Activated CD8-positive, alpha-beta T cell treated with anti-CD3 and anti-CD28 coated beads for 36 hours (primary cell): ENCODE results near the gene IKZF3. TPM values are rescaled to one million over a fixed set of nuclear protein-coding genes. Genes with fewer than 3 reads are reported as not detected.

Experiments
- ATAC-seq: fragments of 200-7000 bp; cut with Tn5 transposase; one replicate; pipeline ENCODE4 v1.10.0; 2021; ENCODE audit warnings: mild to moderate bottlenecking, moderate library complexity
- CTCF ChIA-PET: fragments of 350-600 bp; sonication (Branson Sonifier 250); formaldehyde crosslinking; loops from one replicate; lab custom pipeline; 2021; ENCODE audit warnings: antibody characterized with exemption; lab: Charles Lee
- POLR2A ChIA-PET: fragments of 350-600 bp; sonication (Branson Sonifier 250); formaldehyde crosslinking; loops from one replicate; lab custom pipeline; 2021; ENCODE audit warnings: antibody characterized with exemption; lab: Charles Lee
- DNase-seq: peaks from one replicate; pipeline ENCODE4 v3.0.0-alpha.2; 2020
- H3K27ac Mint-ChIP-seq: one replicate; pipeline ENCODE4 v1.8.0; 2021; ENCODE audit warnings: mild to moderate bottlenecking, mixed read lengths
- H3K27me3 Mint-ChIP-seq: one replicate; pipeline ENCODE4 v1.8.0; 2021; ENCODE audit warnings: mixed read lengths
- H3K36me3 Mint-ChIP-seq: one replicate; pipeline ENCODE4 v1.8.0; 2021; ENCODE audit warnings: low read depth, mixed read lengths
- H3K4me1 Mint-ChIP-seq: one replicate; pipeline ENCODE4 v1.8.0; 2021; ENCODE audit warnings: low read depth, mixed read lengths
- H3K4me3 Mint-ChIP-seq: one replicate; pipeline ENCODE4 v1.8.0; 2021; ENCODE audit warnings: mild to moderate bottlenecking, moderate library complexity, mixed read lengths
- H3K9me3 Mint-ChIP-seq: one replicate; pipeline ENCODE4 v1.8.0; 2021; ENCODE audit warnings: mixed read lengths
- intact Hi-C: fragments of 100-400 bp; cut with micrococcal nuclease; formaldehyde crosslinking; loops from one replicate; pipeline ENCODE4 v1.10.0; 2022
- total RNA-seq, 2 experiments: library from RNA; stranded (reverse); gene quantifications; one replicate each; pipeline ENCODE4 v1.2.3, GENCODE V29; 2021
- TF ChIP-seq, protein P1 (sequence below): fragments of 200-600 bp; IDR thresholded peaks from one replicate; pipeline ENCODE4 v1.8.0; 2022; ENCODE audit warnings: antibody characterized with exemption, mild to moderate bottlenecking

Gene IKZF3
- total RNA-seq, 2 experiments from 2014 or later, result 52.1 to 52.2 TPM

- no peaks in the 10 kb centered on the region for H3K36me3 Mint-ChIP-seq
- H3K9me3 Mint-ChIP-seq, result no peaks in the 10 kb centered on the region
- H3K4me1 Mint-ChIP-seq, result peaks cover 9% of the 10 kb centered on the region
- TF ChIP-seq, protein P1, sequence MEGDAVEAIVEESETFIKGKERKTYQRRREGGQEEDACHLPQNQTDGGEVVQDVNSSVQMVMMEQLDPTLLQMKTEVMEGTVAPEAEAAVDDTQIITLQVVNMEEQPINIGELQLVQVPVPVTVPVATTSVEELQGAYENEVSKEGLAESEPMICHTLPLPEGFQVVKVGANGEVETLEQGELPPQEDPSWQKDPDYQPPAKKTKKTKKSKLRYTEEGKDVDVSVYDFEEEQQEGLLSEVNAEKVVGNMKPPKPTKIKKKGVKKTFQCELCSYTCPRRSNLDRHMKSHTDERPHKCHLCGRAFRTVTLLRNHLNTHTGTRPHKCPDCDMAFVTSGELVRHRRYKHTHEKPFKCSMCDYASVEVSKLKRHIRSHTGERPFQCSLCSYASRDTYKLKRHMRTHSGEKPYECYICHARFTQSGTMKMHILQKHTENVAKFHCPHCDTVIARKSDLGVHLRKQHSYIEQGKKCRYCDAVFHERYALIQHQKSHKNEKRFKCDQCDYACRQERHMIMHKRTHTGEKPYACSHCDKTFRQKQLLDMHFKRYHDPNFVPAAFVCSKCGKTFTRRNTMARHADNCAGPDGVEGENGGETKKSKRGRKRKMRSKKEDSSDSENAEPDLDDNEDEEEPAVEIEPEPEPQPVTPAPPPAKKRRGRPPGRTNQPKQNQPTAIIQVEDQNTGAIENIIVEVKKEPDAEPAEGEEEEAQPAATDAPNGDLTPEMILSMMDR, result no peak
- ChIA-PET CTCF (interaction anchor here (1.0 to 1.8 kb wide), 4 partner anchors 8 to 117 kb away, joined by 3 to 6 read pairs (median 3); partner anchors contain the start of gene MIEN1), POLR2A (interaction anchor here (0.7 to 3.7 kb wide), 3 partner anchors 9 to 14 kb away, joined by 4 to 13 read pairs (median 4); partner anchors contain the start of gene MIEN1)
- ATAC-seq (no peak), DNase-seq (no peak)
- H3K27me3 Mint-ChIP-seq, result peaks cover 7% of the 10 kb centered on the region
- no peak overlapping the region for H3K4me3 Mint-ChIP-seq
- intact Hi-C loops, result no loop called here
- no peak overlapping the region for H3K27ac Mint-ChIP-seq
Observed at GRCh38 chr17:39744836-39745215, 119.3 kb downstream of the IKZF3 start.

DNA sequence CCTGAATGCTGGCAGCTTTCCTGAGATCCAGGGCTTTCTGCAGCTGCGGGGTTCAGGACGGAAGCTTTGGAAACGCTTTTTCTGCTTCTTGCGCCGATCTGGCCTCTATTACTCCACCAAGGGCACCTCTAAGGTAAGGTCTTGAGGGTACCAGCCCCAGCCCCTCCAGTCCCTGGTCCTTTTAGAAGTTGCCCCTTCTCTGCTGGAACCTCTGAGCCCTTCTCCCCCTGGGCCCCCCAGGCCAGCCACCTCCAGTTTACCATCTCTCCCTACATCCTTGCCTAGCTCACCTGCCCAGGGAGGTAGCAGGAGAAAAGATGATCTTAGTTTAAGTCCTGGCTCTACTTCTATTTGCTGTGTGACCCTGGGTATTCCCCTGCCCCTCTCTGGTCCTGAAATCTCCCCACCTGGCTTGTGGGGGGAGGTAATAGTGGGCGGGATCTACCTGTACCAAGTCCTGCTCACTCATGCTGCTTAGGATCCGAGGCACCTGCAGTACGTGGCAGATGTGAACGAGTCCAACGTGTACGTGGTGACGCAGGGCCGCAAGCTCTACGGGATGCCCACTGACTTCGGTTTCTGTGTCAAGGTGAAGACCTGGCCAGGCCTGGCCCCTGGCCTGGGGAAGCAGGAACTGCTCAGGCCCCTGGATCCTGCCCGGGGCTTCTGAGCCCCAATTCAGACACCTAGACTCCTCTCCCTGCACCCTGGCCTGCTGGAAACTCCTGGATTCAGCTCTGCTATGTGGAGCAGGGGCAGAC is 119.9 kb downstream of the IKZF3 start:
- Mint-ChIP-seq H3K27me3 (peaks cover 8% of the 10 kb centered on the region), H3K4me3 (no peak overlapping the region), H3K9me3 (no peaks in the 10 kb centered on the region), H3K4me1 (peaks cover 10% of the 10 kb centered on the region), H3K27ac (no peak overlapping the region), H3K36me3 (no peaks in the 10 kb centered on the region)
- intact Hi-C loops, result no loop called here
- ChIA-PET POLR2A (interaction anchor here (0.7 to 3.7 kb wide), 3 partner anchors 9 to 14 kb away, joined by 4 to 13 read pairs (median 4); partner anchors contain the start of gene MIEN1), CTCF (interaction anchor here (0.8 to 1.8 kb wide), 6 partner anchors 9 to 123 kb away, joined by 3 to 6 read pairs (median 3); partner anchors contain the start of gene MIEN1)
- DNase-seq (no peak), ATAC-seq (no peak)
- TF ChIP-seq, protein P1, result no peak

DNA sequence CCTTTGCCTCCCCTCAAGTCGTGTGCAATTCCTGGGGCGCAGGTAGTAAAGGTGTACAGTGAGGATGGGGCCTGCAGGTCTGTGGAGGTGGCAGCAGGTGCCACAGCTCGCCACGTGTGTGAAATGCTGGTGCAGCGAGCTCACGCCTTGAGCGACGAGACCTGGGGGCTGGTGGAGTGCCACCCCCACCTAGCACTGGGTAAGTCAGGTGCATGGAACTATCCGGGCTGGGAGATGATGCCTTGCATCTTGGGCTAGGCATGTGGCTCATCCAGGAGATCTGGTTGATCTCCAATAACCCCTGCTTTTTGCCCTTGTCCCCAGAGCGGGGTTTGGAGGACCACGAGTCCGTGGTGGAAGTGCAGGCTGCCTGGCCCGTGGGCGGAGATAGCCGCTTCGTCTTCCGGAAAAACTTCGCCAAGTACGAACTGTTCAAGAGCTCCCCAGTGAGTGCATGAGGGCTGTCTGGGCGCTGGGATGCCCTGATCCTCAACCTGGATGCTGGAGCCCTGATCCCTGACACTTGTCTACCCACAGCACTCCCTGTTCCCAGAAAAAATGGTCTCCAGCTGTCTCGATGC is 121.2 kb downstream of the IKZF3 start:
- POLR2A ChIA-PET, result interaction anchor here (3.7 kb wide), 1 partner anchor 12 kb away, joined by 13 read pairs; the partner anchor contains the start of gene MIEN1
- CTCF ChIA-PET, result interaction anchor here (0.8 kb wide), 1 partner anchor 14 kb away, joined by 3 read pairs; no protein-coding TSS in a partner anchor
- Mint-ChIP-seq H3K9me3 (no peaks in the 10 kb centered on the region), H3K4me3 (no peak overlapping the region), H3K36me3 (no peaks in the 10 kb centered on the region), H3K27ac (no peak overlapping the region), H3K27me3 (peaks cover 12% of the 10 kb centered on the region), H3K4me1 (peaks cover 21% of the 10 kb centered on the region)
- DNase-seq, result no peak
- TF ChIP-seq, protein P1, result no peak
- intact Hi-C loops, result no loop called here
- no peak for ATAC-seq

- intact Hi-C loops, result no loop called here
- H3K27me3 Mint-ChIP-seq, result peaks cover 12% of the 10 kb centered on the region
- DNase-seq, result no peak
- H3K4me3 Mint-ChIP-seq, result no peak overlapping the region
- ChIA-PET POLR2A (interaction anchor here (3.7 kb wide), 1 partner anchor 12 kb away, joined by 13 read pairs; the partner anchor contains the start of gene MIEN1), CTCF (interaction anchor here (0.8 kb wide), 1 partner anchor 13 kb away, joined by 3 read pairs; no protein-coding TSS in a partner anchor)
- H3K9me3 Mint-ChIP-seq, result no peaks in the 10 kb centered on the region
- H3K4me1 Mint-ChIP-seq, result peaks cover 21% of the 10 kb centered on the region
- TF ChIP-seq, protein P1, result no peak
- H3K36me3 Mint-ChIP-seq, result no peaks in the 10 kb centered on the region
- no peak overlapping the region for H3K27ac Mint-ChIP-seq
- no peak for ATAC-seq
Observed at GRCh38 chr17:39742126-39742855, 121.8 kb downstream of the IKZF3 start.
